Measurements from ENCODE around the gene SYNGR2. TPM values are rescaled to one million over a fixed set of nuclear protein-coding genes. Genes with fewer than 3 reads are reported as not detected.

The SYNGR2 gene
- total and polyA plus RNA-seq, 9 of the 15 experiments (the other 6 are each of a cell fraction or from before 2014, with no cell fraction given) = 1.4 to 173 (median 87.8) TPM

GRCh38 chr17:78128551-78129350 lies 39.6 kb upstream of the SYNGR2 start, which contains the start of gene TMC6 (continued):
- TF ChIP-seq HMG20A (CRISPR knock-in tag; conservative IDR thresholded peaks at IDR 0.05) (no peak), KAT2B (IDR thresholded peaks at IDR 0.05; ENCODE audit: low read depth, low read length) (no peak), SRF (CRISPR knock-in tag; IDR thresholded peaks at IDR 0.05) (no peak), PHF21A (IDR thresholded peaks at IDR 0.05; ENCODE audit: borderline replicate concordance, low read depth) (no peak), ESRRB (CRISPR knock-in tag; IDR thresholded peaks at IDR 0.05; ENCODE audit: borderline replicate concordance) (no peak), CEBPG (CRISPR knock-in tag; IDR thresholded peaks at IDR 0.05) (no peak), CEBPG (tag; conservative IDR thresholded peaks at IDR 0.05 in 1 of 2, IDR thresholded peaks at IDR 0.05 in 1 of 2) (no peak), HDAC8 (tag; IDR thresholded peaks at IDR 0.05) (no peak), NCOA2 (IDR thresholded peaks at IDR 0.05; ENCODE audit: partially characterized antibody in 2 of 2) (no peak), ZNF408 (CRISPR knock-in tag; IDR thresholded peaks at IDR 0.05; ENCODE audit: low read depth) (no peak), PTBP1 (IDR thresholded peaks at IDR 0.05; ENCODE audit: low read depth, low read length) (no peak), BCL6 (CRISPR knock-in tag; IDR thresholded peaks at IDR 0.05) (no peak), PURB (CRISPR knock-in tag; IDR thresholded peaks at IDR 0.05; ENCODE audit: low read depth) (no peak), TAF15 (IDR thresholded peaks at IDR 0.05; ENCODE audit: low read depth, low read length) (no peak), CHD1 (IDR thresholded peaks at IDR 0.05; ENCODE audit: low read length) (no peak), ZEB2 (IDR thresholded peaks at IDR 0.05) (peak; percentile 99), PYGO2 (tag; IDR thresholded peaks at IDR 0.05) (no peak), CHD2 (IDR thresholded peaks at IDR 0.05; ENCODE audit: low read depth, low read length) (no peak), SMC3 (conservative IDR thresholded peaks at IDR 0.05; ENCODE audit: insufficient read depth, low read depth, low read length) (no peak), KAT8 (IDR thresholded peaks at IDR 0.05; ENCODE audit: low read depth) (no peak)
- TF ChIP-seq, protein P1, sequence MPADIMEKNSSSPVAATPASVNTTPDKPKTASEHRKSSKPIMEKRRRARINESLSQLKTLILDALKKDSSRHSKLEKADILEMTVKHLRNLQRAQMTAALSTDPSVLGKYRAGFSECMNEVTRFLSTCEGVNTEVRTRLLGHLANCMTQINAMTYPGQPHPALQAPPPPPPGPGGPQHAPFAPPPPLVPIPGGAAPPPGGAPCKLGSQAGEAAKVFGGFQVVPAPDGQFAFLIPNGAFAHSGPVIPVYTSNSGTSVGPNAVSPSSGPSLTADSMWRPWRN (IDR thresholded peaks at IDR 0.05; ENCODE audit: low read depth) = peak; percentile 30; the same call in 1 of the 2 replicates
- TF ChIP-seq, protein P2, sequence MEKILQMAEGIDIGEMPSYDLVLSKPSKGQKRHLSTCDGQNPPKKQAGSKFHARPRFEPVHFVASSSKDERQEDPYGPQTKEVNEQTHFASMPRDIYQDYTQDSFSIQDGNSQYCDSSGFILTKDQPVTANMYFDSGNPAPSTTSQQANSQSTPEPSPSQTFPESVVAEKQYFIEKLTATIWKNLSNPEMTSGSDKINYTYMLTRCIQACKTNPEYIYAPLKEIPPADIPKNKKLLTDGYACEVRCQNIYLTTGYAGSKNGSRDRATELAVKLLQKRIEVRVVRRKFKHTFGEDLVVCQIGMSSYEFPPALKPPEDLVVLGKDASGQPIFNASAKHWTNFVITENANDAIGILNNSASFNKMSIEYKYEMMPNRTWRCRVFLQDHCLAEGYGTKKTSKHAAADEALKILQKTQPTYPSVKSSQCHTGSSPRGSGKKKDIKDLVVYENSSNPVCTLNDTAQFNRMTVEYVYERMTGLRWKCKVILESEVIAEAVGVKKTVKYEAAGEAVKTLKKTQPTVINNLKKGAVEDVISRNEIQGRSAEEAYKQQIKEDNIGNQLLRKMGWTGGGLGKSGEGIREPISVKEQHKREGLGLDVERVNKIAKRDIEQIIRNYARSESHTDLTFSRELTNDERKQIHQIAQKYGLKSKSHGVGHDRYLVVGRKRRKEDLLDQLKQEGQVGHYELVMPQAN (IDR thresholded peaks at IDR 0.05; ENCODE audit: borderline replicate concordance) = peak; percentile 62; the same call in 1 of the 2 replicates
- TF ChIP-seq, protein P3, sequence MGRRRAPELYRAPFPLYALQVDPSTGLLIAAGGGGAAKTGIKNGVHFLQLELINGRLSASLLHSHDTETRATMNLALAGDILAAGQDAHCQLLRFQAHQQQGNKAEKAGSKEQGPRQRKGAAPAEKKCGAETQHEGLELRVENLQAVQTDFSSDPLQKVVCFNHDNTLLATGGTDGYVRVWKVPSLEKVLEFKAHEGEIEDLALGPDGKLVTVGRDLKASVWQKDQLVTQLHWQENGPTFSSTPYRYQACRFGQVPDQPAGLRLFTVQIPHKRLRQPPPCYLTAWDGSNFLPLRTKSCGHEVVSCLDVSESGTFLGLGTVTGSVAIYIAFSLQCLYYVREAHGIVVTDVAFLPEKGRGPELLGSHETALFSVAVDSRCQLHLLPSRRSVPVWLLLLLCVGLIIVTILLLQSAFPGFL (CRISPR knock-in tag; IDR thresholded peaks at IDR 0.05) = no peak
- TF ChIP-seq, protein P4, sequence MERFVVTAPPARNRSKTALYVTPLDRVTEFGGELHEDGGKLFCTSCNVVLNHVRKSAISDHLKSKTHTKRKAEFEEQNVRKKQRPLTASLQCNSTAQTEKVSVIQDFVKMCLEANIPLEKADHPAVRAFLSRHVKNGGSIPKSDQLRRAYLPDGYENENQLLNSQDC (CRISPR knock-in tag; IDR thresholded peaks at IDR 0.05) = no peak

Measured in K562 (cell line).